Measurements from ENCODE around the gene IL13RA2.

GRCh38 chrX:115023811-115024210 lies 6.4 kb upstream of the IL13RA2 start:
- TF ChIP-seq, protein P1, sequence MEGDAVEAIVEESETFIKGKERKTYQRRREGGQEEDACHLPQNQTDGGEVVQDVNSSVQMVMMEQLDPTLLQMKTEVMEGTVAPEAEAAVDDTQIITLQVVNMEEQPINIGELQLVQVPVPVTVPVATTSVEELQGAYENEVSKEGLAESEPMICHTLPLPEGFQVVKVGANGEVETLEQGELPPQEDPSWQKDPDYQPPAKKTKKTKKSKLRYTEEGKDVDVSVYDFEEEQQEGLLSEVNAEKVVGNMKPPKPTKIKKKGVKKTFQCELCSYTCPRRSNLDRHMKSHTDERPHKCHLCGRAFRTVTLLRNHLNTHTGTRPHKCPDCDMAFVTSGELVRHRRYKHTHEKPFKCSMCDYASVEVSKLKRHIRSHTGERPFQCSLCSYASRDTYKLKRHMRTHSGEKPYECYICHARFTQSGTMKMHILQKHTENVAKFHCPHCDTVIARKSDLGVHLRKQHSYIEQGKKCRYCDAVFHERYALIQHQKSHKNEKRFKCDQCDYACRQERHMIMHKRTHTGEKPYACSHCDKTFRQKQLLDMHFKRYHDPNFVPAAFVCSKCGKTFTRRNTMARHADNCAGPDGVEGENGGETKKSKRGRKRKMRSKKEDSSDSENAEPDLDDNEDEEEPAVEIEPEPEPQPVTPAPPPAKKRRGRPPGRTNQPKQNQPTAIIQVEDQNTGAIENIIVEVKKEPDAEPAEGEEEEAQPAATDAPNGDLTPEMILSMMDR (IDR thresholded peaks at IDR 0.05; ENCODE audit: control extremely low read depth in 1 of 3, insufficient read depth in 1 of 3, low read depth in 1 of 3, low read length in 3 of 3): no peak
- TF ChIP-seq CHD1 (IDR thresholded peaks at IDR 0.05; ENCODE audit: low read depth, low read length) (no peak), EZH2 (IDR thresholded peaks at IDR 0.05; ENCODE audit: low read depth, low read length, severe bottlenecking) (no peak), SAP30 (IDR thresholded peaks at IDR 0.05; ENCODE audit: insufficient read depth, insufficient replicate concordance, low read length) (no peak), EP300 (IDR thresholded peaks at IDR 0.05; ENCODE audit: borderline replicate concordance in 1 of 2, low read depth in 2 of 2, low read length in 2 of 2) (no peak), NRF1 (IDR thresholded peaks at IDR 0.05; ENCODE audit: low read depth, low read length) (no peak), HDAC2 (IDR thresholded peaks at IDR 0.05; ENCODE audit: borderline replicate concordance in 1 of 2, low read depth in 2 of 2, low read length in 2 of 2) (no peak)
